HepG2 (cell line): ENCODE data around the gene METAP1. TPM values are rescaled to one million over a fixed set of nuclear protein-coding genes. Genes with fewer than 3 reads are reported as not detected.

Experiments used
- CHD2 ChIP-seq: IDR thresholded peaks from 2 replicates; pipeline ENCODE4 v1.6.1; 2011; ENCODE audit warnings: low read depth, low read length, improper control_type of control experiment
- CREBL2 ChIP-seq: sonication (generic); formaldehyde crosslinking; IDR thresholded peaks from 2 replicates; pipeline ENCODE4 v1.8.1; 2023; ENCODE audit warnings: missing genetic modification reagents, mild to moderate bottlenecking, borderline replicate concordance
- DRAP1 ChIP-seq: IDR thresholded peaks from 2 replicates; pipeline ENCODE4 v1.6.1; 2016; ENCODE audit warnings: missing genetic modification reagents, missing compliant biosample characterization
- DZIP1 ChIP-seq: sonication (generic); formaldehyde crosslinking; IDR thresholded peaks from 2 replicates; pipeline ENCODE4 v1.5.0; 2020; ENCODE audit warnings: mild to moderate bottlenecking, missing genetic modification reagents
- GTF2F1 ChIP-seq: fragments of 150-350 bp; IDR thresholded peaks from 2 replicates; pipeline ENCODE4 v1.6.1; 2014; ENCODE audit warnings: low read length
- HNF4A ChIP-seq: sonication (generic); formaldehyde crosslinking; IDR thresholded peaks from 2 replicates; pipeline ENCODE4 v1.4.0; 2020; ENCODE audit warnings: missing genetic modification reagents
- HOXD1 ChIP-seq: sonication (generic); formaldehyde crosslinking; IDR thresholded peaks from 2 replicates; pipeline ENCODE4 v1.5.0; 2020; ENCODE audit warnings: missing genetic modification reagents
- KDM5B ChIP-seq: sonication (generic); formaldehyde crosslinking; IDR thresholded peaks from 2 replicates; pipeline ENCODE4 v1.4.0; 2020; ENCODE audit warnings: missing genetic modification reagents, mild to moderate bottlenecking, borderline replicate concordance
- NBN ChIP-seq: fragments of 450-650 bp; conservative IDR thresholded peaks from 2 replicates; pipeline ENCODE4 v1.6.1; 2017
- NPAS2 ChIP-seq: sonication (generic); formaldehyde crosslinking; IDR thresholded peaks from 2 replicates; pipeline ENCODE4 v1.8.0; 2022; ENCODE audit warnings: mild to moderate bottlenecking, missing genetic modification reagents, borderline replicate concordance
- NR2F6 ChIP-seq, 2 experiments: IDR thresholded peaks; 2 replicates each; pipeline ENCODE4 v1.6.1; 2016; ENCODE audit warnings: antibody characterized with exemption in 1 of 2, mild to moderate bottlenecking in 1 of 2
- ONECUT2 ChIP-seq: sonication (generic); formaldehyde crosslinking; IDR thresholded peaks from 2 replicates; pipeline ENCODE4 v1.4.0; 2020; ENCODE audit warnings: missing genetic modification reagents
- SP4 ChIP-seq: sonication (generic); formaldehyde crosslinking; IDR thresholded peaks from 2 replicates; pipeline ENCODE4 v1.8.1; 2023; ENCODE audit warnings: mild to moderate bottlenecking, missing genetic modification reagents
- ZBTB10 ChIP-seq: sonication (generic); formaldehyde crosslinking; IDR thresholded peaks from 2 replicates; pipeline ENCODE4 v1.4.0; 2020; ENCODE audit warnings: missing genetic modification reagents, borderline replicate concordance
- ZBTB26 ChIP-seq: IDR thresholded peaks from 2 replicates; pipeline ENCODE4 v1.6.1; 2016; ENCODE audit warnings: missing compliant biosample characterization, missing genetic modification reagents, borderline replicate concordance
- ZNF235 ChIP-seq: sonication (generic); formaldehyde crosslinking; IDR thresholded peaks from 2 replicates; pipeline ENCODE4 v1.8.1; 2023; ENCODE audit warnings: mild to moderate bottlenecking, missing genetic modification reagents, borderline replicate concordance
- ZNF354B ChIP-seq: sonication (generic); formaldehyde crosslinking; IDR thresholded peaks from 2 replicates; pipeline ENCODE4 v1.8.0; 2022; ENCODE audit warnings: mild to moderate bottlenecking, missing genetic modification reagents
- ZNF724P ChIP-seq: sonication (generic); formaldehyde crosslinking; IDR thresholded peaks from 2 replicates; pipeline ENCODE4 v1.8.0; 2022; ENCODE audit warnings: missing genetic modification reagents, borderline replicate concordance
- ZNF790 ChIP-seq: sonication (generic); formaldehyde crosslinking; IDR thresholded peaks from 2 replicates; pipeline ENCODE4 v1.8.0; 2022; ENCODE audit warnings: missing genetic modification reagents, mild to moderate bottlenecking, borderline replicate concordance
- ZUFSP ChIP-seq: sonication (generic); formaldehyde crosslinking; IDR thresholded peaks from 2 replicates; pipeline ENCODE4 v1.9.0; 2021; ENCODE audit warnings: missing genetic modification reagents, mild to moderate bottlenecking, borderline replicate concordance
- polyA plus RNA-seq, 8 experiments: library from polyadenylated mRNA; depleted of rRNA in 3 of 8; stranded (reverse) in 7 of 8; unstranded in 1 of 8; fragments of >200 nt; fragmentation: Illumina TruSeq in 4 of 8; extraction: Trizol in 4 of 8; gene quantifications; 2 replicates each; pipeline versions ENCODE4 v1.2.1 to v1.2.3, GENCODE V29; 2011 to 2016; ENCODE audit warnings: low read depth in 4 of 8, missing spikeins in 1 of 8, mixed read lengths in 1 of 8; ENCODE audit not compliant: insufficient read depth in 1 of 8
- total RNA-seq, 5 experiments: library from RNA; depleted of rRNA; stranded (reverse); fragments of >200 nt; fragmentation: Illumina TruSeq; extraction: Trizol; gene quantifications; 2 replicates each; pipeline ENCODE4 v1.2.3, GENCODE V29; 2016; ENCODE audit warnings: low read depth in 1 of 5

The METAP1 gene
- total and polyA plus RNA-seq, 2 of the 13 experiments (the other 11 are each of a cell fraction or from before 2014, with no cell fraction given), result 44.9 to 53.5 TPM

GRCh38 chr4:98995183-98996055 lies at the start of gene METAP1 (continued):
- TF ChIP-seq ZUFSP (CRISPR knock-in tag) (no peak), HOXD1 (CRISPR knock-in tag) (no peak), ONECUT2 (no peak), NPAS2 (CRISPR knock-in tag) (no peak), ZNF354B (CRISPR knock-in tag) (no peak), ZBTB26 (no peak), KDM5B (CRISPR knock-in tag) (peak; percentile 79; the same call in 1 of the 2 replicates), DZIP1 (CRISPR knock-in tag) (no peak), SP4 (CRISPR knock-in tag) (peak; percentile 57), DRAP1 (CRISPR knock-in tag) (no peak), HNF4A (CRISPR knock-in tag) (no peak), CREBL2 (peak; percentile 64; the same call in 1 of the 2 replicates), GTF2F1 (no peak), NR2F6 (IDR thresholded peaks at IDR 0.05) (no peak), NR2F6 (CRISPR knock-in tag; IDR thresholded peaks at IDR 0.05) (peak; percentile 22; the same call in 1 of the 2 replicates), ZNF724P (CRISPR knock-in tag) (peak; percentile 93; the same call in 1 of the 2 replicates), ZBTB10 (CRISPR knock-in tag) (peak; percentile 60; the same call in 1 of the 2 replicates), NBN (no peak), CHD2 (no peak), ZNF790 (CRISPR knock-in tag) (no peak), ZNF235 (no peak)
